Neural progenitor cell (in vitro differentiated cells): ENCODE measurements around the gene ANKRD31. TPM values are rescaled to one million over a fixed set of nuclear protein-coding genes. Genes with fewer than 3 reads are reported as not detected.
"Not testable (repeated sequence)": the region's sequence is repeated elsewhere in the genome, so short reads cannot be mapped to it uniquely, and the experiment has no call there.

Source experiments
- DNase-seq: peaks from one replicate; pipeline ENCODE4 v3.0.0-alpha.2; 2016; ENCODE audit warnings: low spot score
- H2AFZ ChIP-seq: fragments of 200-600 bp; sonication (generic); replicated peaks from 2 replicates; pipeline ENCODE4 v1.6.1; 2016; ENCODE audit warnings: antibody characterized with exemption
- H3F3A ChIP-seq: fragments of 200-600 bp; sonication (generic); 2 replicates; pipeline ENCODE4 v1.6.1; 2016; ENCODE audit warnings: antibody characterized with exemption, low read depth
- H3K27ac ChIP-seq: fragments of 200-600 bp; sonication (generic); 2 replicates; pipeline ENCODE4 v1.5.1; 2016; ENCODE audit warnings: mild to moderate bottlenecking
- H3K27me3 ChIP-seq: fragments of 200-600 bp; sonication (generic); 2 replicates; pipeline ENCODE4 v1.6.1; 2016; ENCODE audit warnings: mild to moderate bottlenecking, moderate library complexity
- H3K36me3 ChIP-seq: fragments of 200-600 bp; sonication (generic); 2 replicates; pipeline ENCODE4 v1.5.1; 2016
- H3K4me1 ChIP-seq: fragments of 200-600 bp; sonication (generic); 2 replicates; pipeline ENCODE4 v1.6.1; 2016; ENCODE audit warnings: mixed run types
- H3K4me2 ChIP-seq: fragments of 200-600 bp; sonication (generic); 2 replicates; pipeline ENCODE4 v1.6.1; 2016
- H3K4me3 ChIP-seq: fragments of 200-600 bp; sonication (generic); 2 replicates; pipeline ENCODE4 v1.5.1; 2016
- H3K79me2 ChIP-seq: fragments of 200-600 bp; sonication (generic); 2 replicates; pipeline ENCODE4 v1.6.1; 2016; ENCODE audit warnings: low read depth
- H3K9ac ChIP-seq: fragments of 200-600 bp; sonication (generic); 2 replicates; pipeline ENCODE4 v1.6.1; 2016
- H3K9me3 ChIP-seq: fragments of 200-600 bp; sonication (generic); 2 replicates; pipeline ENCODE4 v1.5.1; 2016; ENCODE audit warnings: low read depth
- H4K20me1 ChIP-seq: fragments of 200-600 bp; sonication (generic); 2 replicates; pipeline ENCODE4 v1.6.1; 2016; ENCODE audit warnings: low read depth
- H3K27ac Mint-ChIP-seq: 3 replicates; pipeline ENCODE4 v1.8.0; 2021; ENCODE audit warnings: mixed read lengths
- H3K27me3 Mint-ChIP-seq: 2 replicates; pipeline ENCODE4 v1.8.0; 2022; ENCODE audit warnings: low read depth, mild to moderate bottlenecking, inconsistent platforms, moderate library complexity, mixed read lengths; ENCODE audit not compliant: insufficient read depth
- H3K36me3 Mint-ChIP-seq: 3 replicates; pipeline ENCODE4 v1.8.0; 2021; ENCODE audit warnings: mixed read lengths
- H3K4me1 Mint-ChIP-seq: 3 replicates; pipeline ENCODE4 v1.8.0; 2021; ENCODE audit warnings: mixed read lengths
- H3K4me3 Mint-ChIP-seq: 3 replicates; pipeline ENCODE4 v1.8.0; 2021; ENCODE audit warnings: mild to moderate bottlenecking, moderate library complexity, mixed read lengths
- H3K9me3 Mint-ChIP-seq: 3 replicates; pipeline ENCODE4 v1.8.0; 2020; ENCODE audit warnings: mixed read lengths
- CTCF ChIP-seq: fragments of 200-600 bp; sonication (generic); IDR thresholded peaks from 2 replicates; pipeline ENCODE4 v1.5.1; 2017; ENCODE audit warnings: antibody characterized with exemption, mild to moderate bottlenecking
- EZH2 ChIP-seq: fragments of 200-600 bp; sonication (generic); IDR thresholded peaks from 2 replicates; pipeline ENCODE4 v1.6.1; 2017; ENCODE audit warnings: antibody characterized with exemption, mild to moderate bottlenecking, moderate library complexity
- EZH2phosphoT487 ChIP-seq: fragments of 200-600 bp; sonication (generic); IDR thresholded peaks from 2 replicates; pipeline ENCODE4 v1.6.1; 2017; ENCODE audit warnings: antibody characterized with exemption
- total RNA-seq: library from RNA; depleted of rRNA; stranded (reverse); fragments of >200 nt; gene quantifications from 2 replicates; pipeline ENCODE4 v1.2.3, GENCODE V29; 2015; ENCODE audit warnings: low replicate concordance

The ANKRD31 gene
- total RNA-seq, 1 donor from 2014 or later = 0.75 TPM

DNA sequence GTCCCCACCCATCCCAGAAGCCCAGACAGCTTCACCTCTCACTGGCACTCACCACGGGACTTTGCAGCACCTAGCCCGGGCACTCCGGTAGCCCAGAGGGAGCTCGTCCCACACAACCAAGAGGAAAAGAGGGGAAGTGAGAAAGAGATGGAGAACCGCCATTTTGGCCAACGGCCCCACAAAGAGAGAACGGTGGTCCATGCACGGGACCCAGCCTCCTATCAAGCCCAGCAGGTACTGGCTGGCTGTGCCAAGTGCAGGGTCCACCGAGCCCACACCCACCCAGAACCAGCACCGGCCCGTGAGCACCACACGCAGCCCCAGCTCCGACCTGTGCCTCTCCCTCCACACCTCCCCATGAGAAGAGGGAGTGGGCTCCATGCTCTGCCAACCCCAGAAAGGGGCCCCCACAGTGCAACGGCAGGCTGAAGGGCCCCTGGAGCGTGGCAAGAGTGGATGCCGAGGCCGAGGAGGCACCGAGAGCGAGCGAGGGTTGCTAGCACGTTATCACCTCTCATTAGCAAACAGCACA, 105.8 kb downstream of the ANKRD31 start:
- Histone ChIP-seq H3K79me2 (no peaks in the 10 kb centered on the region), H3K4me2 (no peak overlapping the region), H3K9ac (no peak overlapping the region), H3K36me3 (no peaks in the 10 kb centered on the region), H2AFZ (no peak overlapping the region), H3K9me3 (no peaks in the 10 kb centered on the region), H3K27ac (no peak overlapping the region), H3K4me1 (no peaks in the 10 kb centered on the region), H3F3A (no peaks in the 10 kb centered on the region), H4K20me1 (no peaks in the 10 kb centered on the region), H3K4me3 (no peak overlapping the region), H3K27me3 (no peaks in the 10 kb centered on the region)
- Mint-ChIP-seq H3K27me3 (peaks cover 2% of the 10 kb centered on the region), H3K4me1 (no peaks in the 10 kb centered on the region), H3K4me3 (no peak overlapping the region), H3K36me3 (no peaks in the 10 kb centered on the region), H3K9me3 (peaks cover 20% of the 10 kb centered on the region), H3K27ac (no peak overlapping the region)
- DNase-seq = no peak
- TF ChIP-seq EZH2phosphoT487 = no peak
- TF ChIP-seq CTCF = no peak
- TF ChIP-seq EZH2 = no peak

DNA sequence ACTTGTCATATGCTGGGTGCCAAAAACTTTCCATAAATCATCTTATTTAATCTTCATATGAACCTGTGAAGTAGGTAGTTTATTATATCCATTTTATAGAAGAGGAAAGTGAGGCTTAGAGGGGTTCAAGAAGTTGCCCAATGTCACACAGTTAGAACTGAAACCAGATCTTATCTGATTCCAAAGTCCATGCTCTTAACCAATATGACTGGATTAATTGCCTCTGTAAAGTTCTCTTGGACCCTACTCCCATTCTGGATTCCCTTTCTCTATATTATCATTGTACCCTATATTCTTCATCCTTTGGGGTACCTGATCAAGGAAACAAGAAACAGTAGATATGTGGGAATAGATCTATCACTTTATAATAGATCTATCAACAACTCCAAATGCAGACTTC, 119.8 kb downstream of the ANKRD31 start:
- no peak overlapping the region for H3K4me3 Mint-ChIP-seq
- no peaks in the 10 kb centered on the region for H4K20me1 ChIP-seq
- H3K27ac Mint-ChIP-seq = no peak overlapping the region

DNA sequence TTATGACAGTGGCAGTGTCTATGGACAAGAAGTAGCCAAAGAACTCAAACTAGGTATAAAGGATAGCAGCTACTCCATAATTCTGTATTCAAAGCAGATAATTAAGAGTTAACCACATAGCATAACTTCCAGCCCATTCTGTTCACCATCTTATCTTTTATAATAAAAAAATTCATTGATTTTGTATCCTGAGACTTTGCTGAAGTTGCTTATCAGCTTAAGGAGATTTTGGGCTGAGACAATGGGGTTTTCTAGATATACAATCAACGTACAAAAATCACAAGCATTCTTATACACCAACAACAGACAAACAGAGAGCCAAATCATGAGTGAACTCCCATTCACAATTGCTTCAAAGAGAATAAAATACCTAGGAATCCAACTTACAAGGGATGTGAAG, 122.4 kb downstream of the ANKRD31 start:
- not testable (repeated sequence) for H3K9me3 ChIP-seq

More for the DNA sequence above, 119.8 kb downstream of the ANKRD31 start:
- Mint-ChIP-seq H3K9me3 (no peaks in the 10 kb centered on the region), H3K4me1 (no peaks in the 10 kb centered on the region), H3K27me3 (no peaks in the 10 kb centered on the region), H3K36me3 (no peaks in the 10 kb centered on the region)
- no peaks in the 10 kb centered on the region for H3K4me1 ChIP-seq
- TF ChIP-seq CTCF = no peak
- TF ChIP-seq EZH2 = no peak
- no peak for TF ChIP-seq EZH2phosphoT487
- no peaks in the 10 kb centered on the region for H3F3A ChIP-seq
- H3K4me2 ChIP-seq = no peak overlapping the region
- no peak overlapping the region for H2AFZ ChIP-seq
- H3K79me2 ChIP-seq = no peaks in the 10 kb centered on the region
- no peaks in the 10 kb centered on the region for H3K27me3 ChIP-seq
- no peaks in the 10 kb centered on the region for H3K36me3 ChIP-seq
- H3K27ac ChIP-seq = no peak overlapping the region
- no peaks in the 10 kb centered on the region for H3K9me3 ChIP-seq
- no peak for DNase-seq
- H3K9ac ChIP-seq = no peak overlapping the region
- no peak overlapping the region for H3K4me3 ChIP-seq

GRCh38 chr5:75113354-75114113, 123.1 kb downstream of the ANKRD31 start:
- Histone ChIP-seq H4K20me1 (no peaks in the 10 kb centered on the region), H3K27me3 (no peaks in the 10 kb centered on the region), H3K4me3 (no peak overlapping the region), H3K4me2 (no peak overlapping the region), H3K9me3 (no peaks in the 10 kb centered on the region), H3K36me3 (no peaks in the 10 kb centered on the region), H3K4me1 (no peaks in the 10 kb centered on the region), H3K79me2 (no peaks in the 10 kb centered on the region), H3K27ac (no peak overlapping the region), H3F3A (no peaks in the 10 kb centered on the region), H3K9ac (no peak overlapping the region), H2AFZ (no peak overlapping the region)
- Mint-ChIP-seq H3K27me3 (no peaks in the 10 kb centered on the region), H3K36me3 (no peaks in the 10 kb centered on the region), H3K4me3 (no peak overlapping the region), H3K9me3 (no peaks in the 10 kb centered on the region), H3K4me1 (peaks cover 3% of the 10 kb centered on the region), H3K27ac (no peak overlapping the region)
- TF ChIP-seq CTCF (no peak), EZH2phosphoT487 (no peak), EZH2 (no peak)
- DNase-seq = no peak

More for the DNA sequence above, 122.4 kb downstream of the ANKRD31 start:
- H3K36me3 ChIP-seq, H4K20me1 ChIP-seq, H3K27me3 Mint-ChIP-seq, H3K36me3 Mint-ChIP-seq, H3K4me1 Mint-ChIP-seq, H3K4me3 ChIP-seq, H3K4me3 Mint-ChIP-seq, H3K9me3 Mint-ChIP-seq, H3F3A ChIP-seq, H3K4me1 ChIP-seq, H2AFZ ChIP-seq, H3K4me2 ChIP-seq, H3K9ac ChIP-seq, H3K79me2 ChIP-seq, H3K27ac Mint-ChIP-seq, DNase-seq, H3K27ac ChIP-seq, H3K27me3 ChIP-seq: not testable (repeated sequence)
